HCT116 (cell line): ENCODE measurements around the gene USP9X. TPM values are rescaled to one million over a fixed set of nuclear protein-coding genes. Genes with fewer than 3 reads are reported as not detected.

Source experiments
- ATAC-seq: fragments of 200-7000 bp; cut with Tn5 transposase; 2 replicates; pipeline ENCODE4 v1.9.1; 2020; ENCODE audit warnings: mild to moderate bottlenecking, moderate library complexity
- BruUV-seq: library from RNA; stranded (reverse); fragments of 400-500 nt; replicated peaks from 2 replicates; lab custom pipeline; 2021; lab: Mats Ljungman, UMichigan
- CTCF ChIA-PET: fragments of 300-600 bp; sonication (Branson Sonifier 250); formaldehyde crosslinking; loops from one replicate; lab custom pipeline; 2021; ENCODE audit warnings: antibody characterized with exemption; lab: Charles Lee
- POLR2A ChIA-PET: fragments of 300-600, 350-600 bp; sonication (Branson Sonifier 250); formaldehyde crosslinking; loops from one replicate; lab custom pipeline; 2021; ENCODE audit warnings: antibody characterized with exemption; lab: Charles Lee
- RAD21 ChIA-PET, 2 experiments: fragments of 300-600 bp; sonication (Branson Sonifier 250); formaldehyde crosslinking; loops; one replicate each; lab custom pipeline; 2023; ENCODE audit warnings: low total read pairs in 2 of 2; ENCODE audit not compliant: uncharacterized antibody in 2 of 2, unreplicated experiment in 2 of 2, low non-redundant PET in 1 of 2; lab: Charles Lee
- DNase-seq: peaks from one replicate; pipeline ENCODE4 v3.0.0-alpha.2; 2010; ENCODE audit warnings: low read depth, low spot score
- H2AFZ ChIP-seq: fragments of 200-600 bp; shearing (Covaris generic), sonication (generic); 2 replicates; pipeline ENCODE4 v1.6.1; 2017; ENCODE audit warnings: low read depth, mixed run types, mixed read lengths, antibody characterized with exemption, low read length; ENCODE audit not compliant: poor library complexity, severe bottlenecking
- H3K27ac ChIP-seq: 2 replicates; pipeline ENCODE4 v1.5.1; 2012; ENCODE audit warnings: low read depth, low read length
- H3K27me3 ChIP-seq: fragments of 200-600 bp; sonication (generic); 2 replicates; pipeline ENCODE4 v1.6.1; 2016; ENCODE audit warnings: mixed run types, low read length, mixed read lengths; ENCODE audit not compliant: insufficient read depth
- H3K36me3 ChIP-seq, 2 experiments: fragments of 200-500 bp in 1 of 2; fragments of 200-600 bp in 1 of 2; sonication (Bioruptor generic) in 1 of 2; sonication (generic) in 1 of 2; 2 replicates each; pipeline versions ENCODE4 v1.5.1 to v1.6.1; 2014 to 2016; ENCODE audit warnings: low read length in 2 of 2, inconsistent platforms in 1 of 2, mixed read lengths in 1 of 2, mixed run types in 1 of 2; ENCODE audit not compliant: insufficient read depth in 2 of 2, control insufficient read depth in 1 of 2
- H3K4me1 ChIP-seq, 2 experiments: fragments of 200-600 bp in 1 of 2; sonication (generic) in 1 of 2; 2 replicates each; pipeline versions ENCODE4 v1.5.1 to v1.6.1; 2012 to 2017; ENCODE audit warnings: low read length in 2 of 2, inconsistent platforms in 1 of 2, mild to moderate bottlenecking in 1 of 2, mixed read lengths in 1 of 2, mixed run types in 1 of 2, moderate library complexity in 1 of 2; ENCODE audit not compliant: insufficient read depth in 2 of 2, control insufficient read depth in 1 of 2
- H3K4me2 ChIP-seq: fragments of 200-600 bp; sonication (generic); 2 replicates; pipeline ENCODE4 v1.6.1; 2017; ENCODE audit warnings: mixed run types, low read length, mixed read lengths
- H3K4me3 ChIP-seq, 2 experiments: fragments of 200-600 bp in 1 of 2; sonication (generic) in 1 of 2; replicated peaks in 1 of 2; 2 replicates each; pipeline ENCODE4 v1.5.1; 2011 to 2016; ENCODE audit warnings: low read length in 2 of 2, control low read depth in 1 of 2, low read depth in 1 of 2, mild to moderate bottlenecking in 1 of 2, mixed read lengths in 1 of 2, mixed run types in 1 of 2
- H3K79me2 ChIP-seq: fragments of 200-600 bp; sonication (generic); 2 replicates; pipeline ENCODE4 v1.6.1; 2017; ENCODE audit warnings: mild to moderate bottlenecking, mixed run types, low read length, moderate library complexity, mixed read lengths; ENCODE audit not compliant: insufficient read depth
- H3K9ac ChIP-seq: fragments of 200-600 bp; sonication (generic); 2 replicates; pipeline ENCODE4 v1.6.1; 2016; ENCODE audit warnings: low read length, mixed read lengths
- H3K9me2 ChIP-seq: fragments of 200-600 bp; sonication (generic), shearing (Covaris generic); 2 replicates; pipeline ENCODE4 v1.6.1; 2017; ENCODE audit warnings: mixed run types, mild to moderate bottlenecking, moderate library complexity; ENCODE audit not compliant: insufficient read depth
- H3K9me3 ChIP-seq, 2 experiments: fragments of 200-500 bp in 1 of 2; fragments of 200-600 bp in 1 of 2; sonication (Bioruptor generic) in 1 of 2; sonication (generic) in 1 of 2; 2 replicates each; pipeline ENCODE4 v1.6.1; 2014 to 2017; ENCODE audit warnings: low read length in 2 of 2, mixed read lengths in 2 of 2, inconsistent platforms in 1 of 2, low read depth in 1 of 2, mild to moderate bottlenecking in 1 of 2, mixed run types in 1 of 2, moderate library complexity in 1 of 2; ENCODE audit not compliant: control insufficient read depth in 1 of 2, insufficient read depth in 1 of 2
- H4K20me1 ChIP-seq: fragments of 200-600 bp; sonication (generic), shearing (Covaris generic); 2 replicates; pipeline ENCODE4 v1.6.1; 2017; ENCODE audit warnings: mixed run types, mild to moderate bottlenecking, moderate library complexity; ENCODE audit not compliant: insufficient read depth
- ATF3 ChIP-seq: IDR thresholded peaks from 2 replicates; pipeline ENCODE4 v1.6.1; 2012
- CEBPB ChIP-seq: IDR thresholded peaks from 2 replicates; pipeline ENCODE4 v1.6.1; 2012; ENCODE audit warnings: low read depth
- CTCF ChIP-seq, 3 experiments: fragments of 200-600 bp in 1 of 3; sonication (generic) in 1 of 3; IDR thresholded peaks in 2 of 3; conservative IDR thresholded peaks in 1 of 3; 2 replicates each; pipeline ENCODE4 v1.5.1; 2012 to 2017; ENCODE audit warnings: low read depth in 2 of 3, low read length in 2 of 3, antibody characterized with exemption in 1 of 3, borderline replicate concordance in 1 of 3, control low read depth in 1 of 3, mild to moderate bottlenecking in 1 of 3, mixed read lengths in 1 of 3, mixed run types in 1 of 3, moderate library complexity in 1 of 3; ENCODE audit not compliant: insufficient read depth in 1 of 3
- ELF1 ChIP-seq: IDR thresholded peaks from 2 replicates; pipeline ENCODE4 v1.6.1; 2012; ENCODE audit warnings: low read depth, borderline replicate concordance
- EZH2 ChIP-seq: fragments of 200-600 bp; sonication (generic); IDR thresholded peaks from 2 replicates; pipeline ENCODE4 v1.6.1; 2017; ENCODE audit warnings: antibody characterized with exemption, mixed run types
- MAX ChIP-seq: IDR thresholded peaks from 2 replicates; pipeline ENCODE4 v1.6.1; 2012
- POLR2A ChIP-seq: IDR thresholded peaks from 2 replicates; pipeline ENCODE4 v1.7.0; 2011; ENCODE audit warnings: borderline replicate concordance; ENCODE audit not compliant: insufficient read depth, insufficient read length; ENCODE audit errors: extremely low read depth
- REST ChIP-seq: IDR thresholded peaks from 2 replicates; pipeline ENCODE4 v1.6.1; 2012; ENCODE audit warnings: low read depth
- SIN3A ChIP-seq: IDR thresholded peaks from 2 replicates; pipeline ENCODE4 v1.6.1; 2012; ENCODE audit warnings: low read depth
- TCF7L2 ChIP-seq: IDR thresholded peaks from 2 replicates; pipeline ENCODE4 v1.7.0; 2011; ENCODE audit warnings: borderline replicate concordance, inconsistent platforms; ENCODE audit not compliant: insufficient read depth, insufficient read length; ENCODE audit errors: extremely low read depth
- YY1 ChIP-seq: IDR thresholded peaks from 2 replicates; pipeline ENCODE4 v1.6.1; 2011; ENCODE audit warnings: low read length, low read depth, moderate library complexity, mild to moderate bottlenecking; ENCODE audit not compliant: insufficient replicate concordance; ENCODE audit errors: extremely low read depth
- ZBTB33 ChIP-seq: IDR thresholded peaks from 2 replicates; pipeline ENCODE4 v1.6.1; 2011; ENCODE audit warnings: mild to moderate bottlenecking, low read length, moderate library complexity; ENCODE audit not compliant: insufficient replicate concordance; ENCODE audit errors: extremely low read depth
- ZFX ChIP-seq: fragments of 450-650 bp; IDR thresholded peaks from 2 replicates; pipeline ENCODE4 v1.6.1; 2017
- ZNF274 ChIP-seq: fragments of 200-500 bp; sonication (Bioruptor generic); IDR thresholded peaks from 2 replicates; pipeline ENCODE4 v1.6.1; 2014; ENCODE audit warnings: mild to moderate bottlenecking, low read depth, low read length, inconsistent platforms
- intact Hi-C: fragments of 100-400 bp; cut with micrococcal nuclease; formaldehyde crosslinking; loops from 2 replicates; pipeline ENCODE4 v1.10.0; 2022
- total RNA-seq: library from RNA; stranded (reverse); gene quantifications from one replicate; pipeline ENCODE4 v1.2.1, GENCODE V29; 2021; ENCODE audit not compliant: unreplicated experiment

USP9X gene
- total RNA-seq, 1 experiment from 2014 or later: 52.4 TPM

GRCh38 chrX:41184312-41184711 is 99.1 kb downstream of the USP9X start:
- intact Hi-C loops: no loop called here

More at GRCh38 chrX:41184312-41184711, 99.1 kb downstream of the USP9X start:
- POLR2A ChIA-PET: no interaction called here
- CTCF ChIA-PET: no interaction called here
- no peak overlapping the region for H3K4me2 ChIP-seq
- no peak overlapping the region for H3K9ac ChIP-seq
- H3K27ac ChIP-seq: no peak overlapping the region
- no peaks in the 10 kb centered on the region for H3K27me3 ChIP-seq
- H4K20me1 ChIP-seq: no peaks in the 10 kb centered on the region
- no peaks in the 10 kb centered on the region for H3K9me3 ChIP-seq
- DNase-seq (no peak), ATAC-seq (no peak)
- H3K9me2 ChIP-seq: no peaks in the 10 kb centered on the region
- peaks cover 0 to 5% of the 10 kb centered on the region in 2 experiments; a peak in 1 of 4 replicates for H3K36me3 ChIP-seq
- H3K4me3 ChIP-seq: no peak overlapping the region
- BruUV-seq: no TSS peak
- no peaks in the 10 kb centered on the region; the same call in 1 of the 2 replicates for H3K79me2 ChIP-seq
- TF ChIP-seq YY1 (no peak), SIN3A (no peak), ZNF274 (no peak), POLR2A (no peak), CTCF (IDR thresholded peaks at IDR 0.05 in 2 of 3, conservative IDR thresholded peaks at IDR 0.05 in 1 of 3; ENCODE audit: borderline replicate concordance in 1 of 3, insufficient read depth in 1 of 3, low read depth in 2 of 3, low read length in 2 of 3) (no peak), TCF7L2 (no peak), REST (no peak), ZFX (no peak), ZBTB33 (no peak), ATF3 (no peak), EZH2 (no peak), MAX (no peak), CEBPB (no peak), ELF1 (no peak)
- no peak overlapping the region for H2AFZ ChIP-seq
- RAD21 ChIA-PET: no interaction called here
- no peaks in the 10 kb centered on the region for H3K4me1 ChIP-seq
